Measurements from ENCODE around the gene GPR162. TPM values are rescaled to one million over a fixed set of nuclear protein-coding genes. Genes with fewer than 3 reads are reported as not detected.

The GPR162 gene
- total RNA-seq, 4 donors from 2014 or later, result 3.7 to 12.1 (median 10.0) TPM

GRCh38 chr12:6840761-6841515 is 19.3 kb downstream of the GPR162 start, which contains the start of gene GNB3:
GNB3 (plus strand) TSS chr12:6840925; CDS start chr12:6841288, 363 bp downstream.
- WGBS, result 85% methylated on average over 8 of the region's 24 CpGs
- Histone ChIP-seq H3K36me3 (peaks cover 12 to 83% (median 61%) of the 10 kb centered on the region in 4 donors), H3K27me3 (no peaks in the 10 kb centered on the region), H3K27ac (replicated peaks in 1 of 4) (no peak within 1 kb of the TSS), H3K9me3 (no peaks in the 10 kb centered on the region), H3K4me1 (no peaks in the 10 kb centered on the region), H3K4me3 (no peak within 1 kb of the TSS)
- DNase-seq (ENCODE audit: extremely low spot score), result no peak
- intact Hi-C loops (cut with DNase I), result no loop called here
- no peak for TF ChIP-seq POLR2A (IDR thresholded peaks at IDR 0.05; ENCODE audit: low read depth)

GRCh38 chr12:6842075-6842474 is 20.5 kb downstream of the GPR162 start:
- H3K27me3 ChIP-seq, result no peaks in the 10 kb centered on the region
- H3K4me3 ChIP-seq, result no peak overlapping the region
- whole genome bisulfite sequencing, result 96% methylated on average over 4 of the region's 4 CpGs
- no peaks in the 10 kb centered on the region for H3K9me3 ChIP-seq
- TF ChIP-seq POLR2AphosphoS5 (IDR thresholded peaks at IDR 0.05), result no peak
- no peak for TF ChIP-seq POLR2A (IDR thresholded peaks at IDR 0.05; ENCODE audit: low read depth)
- TF ChIP-seq CTCF (IDR thresholded peaks at IDR 0.05), result no peak
- no peak for TF ChIP-seq EP300 (IDR thresholded peaks at IDR 0.05)
- no peaks in the 10 kb centered on the region for H3K4me1 ChIP-seq
- H3K27ac ChIP-seq (replicated peaks in 1 of 4), result no peak overlapping the region
- intact Hi-C loops (cut with DNase I), result no loop called here
- DNase-seq (ENCODE audit: extremely low spot score), result no peak
- peaks cover 12 to 85% (median 66%) of the 10 kb centered on the region in 4 donors for H3K36me3 ChIP-seq

GRCh38 chr12:6843118-6843902 is 21.7 kb downstream of the GPR162 start:
- WGBS, result 83% methylated on average over 12 of the region's 16 CpGs
- Histone ChIP-seq H3K4me3 (no peak overlapping the region), H3K27me3 (no peaks in the 10 kb centered on the region), H3K4me1 (no peaks in the 10 kb centered on the region), H3K36me3 (peaks cover 3 to 83% (median 59%) of the 10 kb centered on the region in 4 donors), H3K9me3 (no peaks in the 10 kb centered on the region), H3K27ac (replicated peaks in 1 of 4) (no peak overlapping the region)
- TF ChIP-seq POLR2A (IDR thresholded peaks at IDR 0.05; ENCODE audit: low read depth), result no peak
- no peak for TF ChIP-seq CTCF (IDR thresholded peaks at IDR 0.05)
- TF ChIP-seq POLR2AphosphoS5 (IDR thresholded peaks at IDR 0.05), result no peak
- no peak for TF ChIP-seq EP300 (IDR thresholded peaks at IDR 0.05)
- DNase-seq (ENCODE audit: extremely low spot score), result no peak
- intact Hi-C loops (cut with DNase I), result no loop called here

- H3K4me1 ChIP-seq, result no peaks in the 10 kb centered on the region
- DNase-seq (ENCODE audit: extremely low spot score), result no peak
- H3K27me3 ChIP-seq, result no peaks in the 10 kb centered on the region
- no peak overlapping the region for H3K4me3 ChIP-seq
- intact Hi-C loops (cut with DNase I), result no loop called here
- TF ChIP-seq EP300 (IDR thresholded peaks at IDR 0.05) (no peak), CTCF (IDR thresholded peaks at IDR 0.05) (no peak), POLR2AphosphoS5 (IDR thresholded peaks at IDR 0.05) (no peak), POLR2A (IDR thresholded peaks at IDR 0.05; ENCODE audit: low read depth) (no peak)
- H3K36me3 ChIP-seq, result peaks cover 0 to 77% (median 46%) of the 10 kb centered on the region in 4 donors
- no peaks in the 10 kb centered on the region for H3K9me3 ChIP-seq
- 86% methylated on average over 10 of the region's 17 CpGs for WGBS
- no peak overlapping the region for H3K27ac ChIP-seq (replicated peaks in 1 of 4)
Measured at GRCh38 chr12:6845395-6845794, 23.8 kb downstream of the GPR162 start.

- H3K36me3 ChIP-seq, result peaks cover 0 to 73% (median 46%) of the 10 kb centered on the region in 4 donors
- intact Hi-C loops (cut with DNase I), result no loop called here
- no peak overlapping the region for H3K27ac ChIP-seq (replicated peaks in 1 of 4)
- H3K4me1 ChIP-seq, result peaks cover 4 to 7% (median 6%) of the 10 kb centered on the region in 4 donors
- no peaks in the 10 kb centered on the region for H3K9me3 ChIP-seq
- WGBS, result 83% methylated on average over 7 of the region's 7 CpGs
- H3K27me3 ChIP-seq, result no peaks in the 10 kb centered on the region
- TF ChIP-seq POLR2A (IDR thresholded peaks at IDR 0.05; ENCODE audit: low read depth), result no peak
- TF ChIP-seq POLR2AphosphoS5 (IDR thresholded peaks at IDR 0.05), result no peak
- TF ChIP-seq CTCF (IDR thresholded peaks at IDR 0.05), result no peak
- TF ChIP-seq EP300 (IDR thresholded peaks at IDR 0.05), result no peak
- no peak for DNase-seq (ENCODE audit: extremely low spot score)
- no peak overlapping the region for H3K4me3 ChIP-seq
Measured at GRCh38 chr12:6846316-6846869, 24.8 kb downstream of the GPR162 start.

Measured in esophagus muscularis mucosa (tissue), 4 donors.